ENCODE measurements around the gene DGKQ. TPM values are rescaled to one million over a fixed set of nuclear protein-coding genes. Genes with fewer than 3 reads are reported as not detected.

DGKQ gene
- total RNA-seq, 2 experiments from 2014 or later, result 14.3 to 16.7 TPM

DNA sequence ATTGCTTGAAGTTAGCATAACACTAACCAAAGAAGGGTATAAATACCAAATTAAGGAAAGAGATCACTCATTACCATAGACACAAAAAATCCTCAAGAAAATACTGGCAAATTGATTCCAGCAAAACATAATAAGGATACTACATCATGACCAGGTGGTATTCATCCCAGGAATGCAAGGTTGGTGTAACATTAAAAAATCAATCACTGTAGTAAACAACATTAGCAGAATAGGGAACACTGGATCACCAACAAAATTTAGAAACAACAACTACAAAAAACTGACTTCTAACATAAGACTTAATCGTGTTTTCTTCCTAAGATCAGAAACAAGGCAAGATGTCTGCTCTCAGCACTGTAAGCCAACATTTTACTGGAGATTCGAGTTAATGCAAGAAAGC, 55.4 kb downstream of the DGKQ start:
- no peak for DNase-seq
- Mint-ChIP-seq H3K9me3 (peaks cover 4% of the 10 kb centered on the region), H3K4me3 (no peak overlapping the region), H3K4me1 (ENCODE audit: low read depth) (peaks cover 57% of the 10 kb centered on the region), H3K27me3 (no peaks in the 10 kb centered on the region), H3K36me3 (ENCODE audit: low read depth) (peaks cover 27% of the 10 kb centered on the region), H3K27ac (no peak overlapping the region)
- TF ChIP-seq, protein P1, sequence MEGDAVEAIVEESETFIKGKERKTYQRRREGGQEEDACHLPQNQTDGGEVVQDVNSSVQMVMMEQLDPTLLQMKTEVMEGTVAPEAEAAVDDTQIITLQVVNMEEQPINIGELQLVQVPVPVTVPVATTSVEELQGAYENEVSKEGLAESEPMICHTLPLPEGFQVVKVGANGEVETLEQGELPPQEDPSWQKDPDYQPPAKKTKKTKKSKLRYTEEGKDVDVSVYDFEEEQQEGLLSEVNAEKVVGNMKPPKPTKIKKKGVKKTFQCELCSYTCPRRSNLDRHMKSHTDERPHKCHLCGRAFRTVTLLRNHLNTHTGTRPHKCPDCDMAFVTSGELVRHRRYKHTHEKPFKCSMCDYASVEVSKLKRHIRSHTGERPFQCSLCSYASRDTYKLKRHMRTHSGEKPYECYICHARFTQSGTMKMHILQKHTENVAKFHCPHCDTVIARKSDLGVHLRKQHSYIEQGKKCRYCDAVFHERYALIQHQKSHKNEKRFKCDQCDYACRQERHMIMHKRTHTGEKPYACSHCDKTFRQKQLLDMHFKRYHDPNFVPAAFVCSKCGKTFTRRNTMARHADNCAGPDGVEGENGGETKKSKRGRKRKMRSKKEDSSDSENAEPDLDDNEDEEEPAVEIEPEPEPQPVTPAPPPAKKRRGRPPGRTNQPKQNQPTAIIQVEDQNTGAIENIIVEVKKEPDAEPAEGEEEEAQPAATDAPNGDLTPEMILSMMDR (IDR thresholded peaks at IDR 0.05), result no peak
- POLR2A ChIA-PET, result interaction anchor here (1.4 kb wide), 1 partner anchor 14 kb away, joined by 3 read pairs; no protein-coding TSS in a partner anchor
- intact Hi-C loops (cut with micrococcal nuclease), result no loop called here
- CTCF ChIA-PET, result no interaction called here
- ATAC-seq, result no peak

DNA sequence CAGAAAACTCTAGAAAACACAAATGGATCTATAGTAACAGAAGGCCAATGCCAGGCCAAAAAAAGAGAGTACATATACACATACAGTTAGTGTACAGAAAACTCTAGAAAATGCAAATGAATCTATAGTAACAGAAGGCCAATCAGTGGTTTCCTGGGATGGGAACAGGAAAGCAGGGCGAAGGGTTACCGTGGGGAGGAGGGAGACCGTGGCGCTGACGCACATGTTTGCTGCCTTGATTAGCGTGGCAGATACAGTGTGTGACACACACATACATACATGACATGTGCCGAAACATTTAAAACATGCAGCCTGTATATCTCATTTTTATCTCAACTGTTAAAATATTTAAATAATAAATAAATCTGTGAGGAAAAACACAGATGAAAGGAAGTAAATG, 55.9 kb downstream of the DGKQ start:
- TF ChIP-seq, protein P1 (IDR thresholded peaks at IDR 0.05), result no peak
- no peak overlapping the region for H3K27ac Mint-ChIP-seq
- peaks cover 4% of the 10 kb centered on the region for H3K9me3 Mint-ChIP-seq
- intact Hi-C loops (cut with micrococcal nuclease), result no loop called here
- H3K27me3 Mint-ChIP-seq, result no peaks in the 10 kb centered on the region
- POLR2A ChIA-PET, result interaction anchor here (1.4 kb wide), 1 partner anchor 14 kb away, joined by 3 read pairs; no protein-coding TSS in a partner anchor
- DNase-seq, result no peak
- CTCF ChIA-PET, result no interaction called here
- ATAC-seq, result no peak
- H3K4me3 Mint-ChIP-seq, result no peak overlapping the region
- peaks cover 52% of the 10 kb centered on the region for H3K4me1 Mint-ChIP-seq (ENCODE audit: low read depth)
- peaks cover 22% of the 10 kb centered on the region for H3K36me3 Mint-ChIP-seq (ENCODE audit: low read depth)

DNA sequence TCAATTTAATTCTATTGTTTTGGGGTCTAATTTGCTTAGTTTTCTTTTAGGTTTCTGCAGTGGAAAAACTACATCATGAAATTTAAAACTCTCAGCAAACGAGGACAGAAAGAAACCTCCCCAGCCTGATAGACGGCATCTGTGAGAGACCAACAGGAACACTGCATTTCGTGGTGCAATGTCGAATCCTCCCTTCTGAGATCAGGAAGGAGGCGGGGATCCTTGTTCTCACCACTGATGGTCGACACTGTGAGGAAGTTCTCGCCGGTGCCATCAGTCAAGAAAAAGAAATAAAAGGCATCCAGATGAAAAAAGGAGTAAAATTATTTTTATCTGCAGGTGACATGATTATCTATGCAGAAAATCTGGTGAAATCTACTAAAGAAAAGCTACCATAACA, 57.8 kb downstream of the DGKQ start:
- peak overlapping the region; percentile 40 for H3K4me3 Mint-ChIP-seq
- ChIA-PET CTCF (interaction anchor here (0.7 kb wide), 1 partner anchor 196 kb away, joined by 3 read pairs; no protein-coding TSS in a partner anchor), POLR2A (no interaction called here)
- H3K36me3 Mint-ChIP-seq (ENCODE audit: low read depth), result peaks cover 18% of the 10 kb centered on the region
- peaks cover 4% of the 10 kb centered on the region for H3K9me3 Mint-ChIP-seq
- peak; percentile 25 for DNase-seq
- no peaks in the 10 kb centered on the region for H3K27me3 Mint-ChIP-seq
- ATAC-seq, result peak; percentile 82
- intact Hi-C loops (cut with micrococcal nuclease), result no loop called here
- peaks cover 40% of the 10 kb centered on the region for H3K4me1 Mint-ChIP-seq (ENCODE audit: low read depth)
- TF ChIP-seq, protein P1 (IDR thresholded peaks at IDR 0.05), result no peak
- H3K27ac Mint-ChIP-seq, result peak overlapping the region; percentile 28

DNA sequence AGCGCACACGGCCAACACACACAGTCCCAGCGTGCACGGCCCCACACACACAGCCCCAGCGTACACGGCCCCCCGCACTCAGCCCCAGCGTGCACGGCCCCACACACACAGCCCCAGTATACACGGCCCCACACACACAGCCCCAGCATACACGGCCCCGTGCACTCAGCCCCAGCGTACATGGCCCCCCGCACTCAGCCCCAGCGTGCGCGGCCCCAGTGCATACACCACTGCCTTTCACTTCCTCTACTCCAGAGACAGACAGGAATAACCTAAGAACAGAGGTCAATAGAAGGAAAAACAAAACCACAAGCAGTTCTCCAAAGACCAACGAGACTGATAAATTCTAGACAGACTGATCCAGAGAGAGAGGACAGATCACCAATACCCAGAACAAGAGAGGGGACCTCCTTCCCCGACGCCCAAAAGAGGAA, 58.3 kb downstream of the DGKQ start:
- H3K9me3 Mint-ChIP-seq, result peaks cover 4% of the 10 kb centered on the region
- H3K4me1 Mint-ChIP-seq (ENCODE audit: low read depth), result peaks cover 38% of the 10 kb centered on the region
- DNase-seq (no peak), ATAC-seq (peak; percentile 64)
- ChIA-PET CTCF (no interaction called here), POLR2A (no interaction called here)
- H3K27ac Mint-ChIP-seq, result peak overlapping the region; percentile 28
- TF ChIP-seq, protein P1 (IDR thresholded peaks at IDR 0.05), result no peak
- H3K36me3 Mint-ChIP-seq (ENCODE audit: low read depth), result peaks cover 16% of the 10 kb centered on the region
- H3K27me3 Mint-ChIP-seq, result no peaks in the 10 kb centered on the region
- peak overlapping the region; percentile 40 for H3K4me3 Mint-ChIP-seq
- intact Hi-C loops (cut with micrococcal nuclease), result no loop called here

DNA sequence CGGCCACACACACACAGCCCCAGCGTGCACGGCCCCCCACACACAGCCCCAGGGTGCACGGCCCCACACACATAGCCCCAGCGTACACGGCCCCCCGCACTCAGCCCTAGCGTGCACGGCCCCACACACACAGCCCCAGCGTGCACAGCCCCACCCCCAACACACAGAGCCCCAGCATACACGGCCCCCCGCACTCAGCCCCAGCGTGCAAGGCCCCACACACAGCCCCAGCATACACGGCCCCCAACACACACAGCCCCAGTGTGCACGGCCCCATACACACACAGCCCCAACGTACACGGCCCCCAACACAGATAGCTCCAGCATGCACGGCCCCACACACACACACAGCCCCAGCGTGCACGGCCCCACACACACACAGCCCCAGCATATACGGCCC, 58.8 kb downstream of the DGKQ start:
- ATAC-seq (no peak), DNase-seq (no peak)
- Mint-ChIP-seq H3K4me1 (ENCODE audit: low read depth) (peaks cover 34% of the 10 kb centered on the region), H3K27ac (no peak overlapping the region), H3K4me3 (no peak overlapping the region), H3K9me3 (peaks cover 4% of the 10 kb centered on the region), H3K27me3 (no peaks in the 10 kb centered on the region), H3K36me3 (ENCODE audit: low read depth) (peaks cover 13% of the 10 kb centered on the region)
- TF ChIP-seq, protein P1 (IDR thresholded peaks at IDR 0.05), result no peak
- ChIA-PET POLR2A (no interaction called here), CTCF (no interaction called here)
- intact Hi-C loops (cut with micrococcal nuclease), result no loop called here
